T1000 (cell line): ENCODE measurements around the gene HBB.
"Not testable (repeated sequence)": the region's sequence is repeated elsewhere in the genome, so short reads cannot be mapped to it uniquely, and the experiment has no call there.

Experiments
- DNase-seq: peaks from one replicate; lab custom pipeline; 2025; ENCODE audit warnings: mixed read lengths; lab: John Stamatoyannopoulos, UW

HBB gene

DNA sequence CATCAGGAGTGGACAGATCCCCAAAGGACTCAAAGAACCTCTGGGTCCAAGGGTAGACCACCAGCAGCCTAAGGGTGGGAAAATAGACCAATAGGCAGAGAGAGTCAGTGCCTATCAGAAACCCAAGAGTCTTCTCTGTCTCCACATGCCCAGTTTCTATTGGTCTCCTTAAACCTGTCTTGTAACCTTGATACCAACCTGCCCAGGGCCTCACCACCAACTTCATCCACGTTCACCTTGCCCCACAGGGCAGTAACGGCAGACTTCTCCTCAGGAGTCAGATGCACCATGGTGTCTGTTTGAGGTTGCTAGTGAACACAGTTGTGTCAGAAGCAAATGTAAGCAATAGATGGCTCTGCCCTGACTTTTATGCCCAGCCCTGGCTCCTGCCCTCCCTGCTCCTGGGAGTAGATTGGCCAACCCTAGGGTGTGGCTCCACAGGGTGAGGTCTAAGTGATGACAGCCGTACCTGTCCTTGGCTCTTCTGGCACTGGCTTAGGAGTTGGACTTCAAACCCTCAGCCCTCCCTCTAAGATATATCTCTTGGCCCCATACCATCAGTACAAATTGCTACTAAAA lies at the start of gene HBB:
Gene HBB (minus strand): TSS at position 340 of the 579 bp plus-strand sequence. CDS start 50 bp downstream, at position 290.
- DNase-seq = no peak

DNA sequence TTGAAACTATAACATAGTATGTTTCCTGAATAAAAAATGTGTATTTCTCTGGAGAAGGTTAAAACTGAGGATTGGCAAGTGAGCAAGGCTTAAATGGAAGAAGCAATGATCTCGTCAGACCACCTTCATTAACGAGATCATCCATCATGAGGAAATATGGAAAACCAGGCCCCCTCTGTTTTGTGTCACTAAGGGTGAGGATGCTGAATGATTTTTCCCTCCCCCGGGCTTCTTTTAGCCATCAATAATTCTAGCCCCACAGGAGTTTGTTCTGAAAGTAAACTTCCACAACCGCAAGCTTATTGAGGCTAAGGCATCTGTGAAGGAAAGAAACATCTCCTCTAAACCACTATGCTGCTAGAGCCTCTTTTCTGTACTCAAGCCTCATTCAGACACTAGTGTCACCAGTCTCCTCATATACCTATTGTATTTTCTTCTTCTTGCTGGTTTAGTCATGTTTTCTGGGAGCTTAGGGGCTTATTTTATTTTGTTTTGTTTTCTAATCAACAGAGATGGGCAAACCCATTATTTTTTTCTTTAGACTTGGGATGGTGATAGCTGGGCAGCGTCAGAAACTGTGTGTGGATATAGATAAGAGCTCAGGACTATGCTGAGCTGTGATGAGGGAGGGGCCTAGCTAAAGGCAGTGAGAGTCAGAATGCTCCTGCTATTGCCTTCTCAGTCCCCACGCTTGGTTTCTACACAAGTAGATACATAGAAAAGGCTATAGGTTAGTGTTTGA lies 48.7 kb upstream of the HBB start:
- no peak for DNase-seq

DNA sequence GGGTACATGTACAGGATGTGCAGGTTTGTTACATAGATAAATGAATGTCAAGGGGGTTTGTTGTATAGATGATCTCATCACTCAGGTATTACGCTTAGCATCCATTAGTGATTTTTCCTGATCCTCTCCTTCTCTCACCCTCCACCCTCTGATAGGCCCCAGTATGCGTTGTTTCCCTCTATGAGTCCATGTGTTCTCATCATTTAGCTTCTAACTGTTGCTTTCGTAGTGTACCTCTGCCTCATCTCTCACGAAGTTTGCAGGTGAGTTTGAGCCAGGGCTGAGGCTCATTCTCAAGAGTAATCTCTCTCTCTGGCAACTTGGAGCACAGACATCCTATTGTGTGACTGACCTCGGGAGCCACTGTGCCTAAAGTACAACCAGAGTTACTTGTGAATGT lies 47.5 kb upstream of the HBB start:
- no peak for DNase-seq

DNA sequence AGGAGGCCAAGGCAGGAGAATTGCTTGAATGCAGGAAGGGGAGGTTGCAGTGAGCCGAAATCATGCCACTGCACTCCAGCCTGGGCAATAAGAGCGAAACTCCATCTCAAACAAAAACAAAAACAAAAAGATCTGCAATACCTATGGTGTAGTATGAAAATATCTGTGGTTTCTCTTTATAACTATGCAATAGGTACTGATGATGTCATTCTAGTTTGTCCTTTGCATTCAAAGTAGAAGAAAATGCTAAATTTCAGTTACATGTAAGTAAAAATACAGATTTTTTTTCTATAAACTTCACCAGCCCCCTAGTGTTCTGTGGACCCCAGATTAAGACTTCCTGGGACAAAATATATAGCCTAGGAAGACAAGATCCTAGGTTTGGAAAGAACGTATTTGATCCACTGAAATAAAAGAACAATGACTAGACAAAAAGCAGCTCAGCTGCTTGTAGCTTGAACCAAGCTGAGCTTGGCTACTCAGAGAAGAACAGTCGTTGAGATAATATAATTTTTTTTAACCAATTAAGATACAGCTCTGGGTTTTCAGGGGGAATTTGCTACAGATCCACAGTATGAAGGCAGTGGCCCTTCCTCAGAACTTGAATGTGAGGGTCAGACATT lies 45.6 kb upstream of the HBB start:
- DNase-seq = no peak

DNA sequence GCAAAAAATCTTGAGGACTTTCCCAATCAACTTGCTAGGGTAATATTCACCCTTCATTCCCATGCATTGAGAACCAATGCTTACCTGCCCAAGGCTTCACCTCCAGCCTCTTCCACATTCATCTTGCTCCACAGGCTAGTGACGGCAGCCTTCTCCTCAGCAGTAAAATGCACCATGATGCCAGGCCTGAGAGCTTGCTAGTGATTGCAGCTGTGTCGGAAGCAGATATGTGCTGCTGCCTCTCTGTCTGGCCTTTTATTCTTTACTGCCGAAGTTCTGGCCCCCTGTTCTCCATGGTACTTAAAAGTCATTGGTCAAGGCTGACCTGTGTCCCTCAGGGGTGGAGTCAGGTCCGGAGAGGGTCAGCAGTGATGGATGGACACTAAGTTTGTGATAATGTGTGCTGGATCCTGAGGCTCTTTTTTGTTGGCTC lies 42.9 kb upstream of the HBB start, which contains the start of gene HBE1:
Gene HBE1 (minus strand): TSS at position 231 of the 433 bp plus-strand sequence. CDS start 55 bp downstream, at position 176.
- DNase-seq = no peak

DNA sequence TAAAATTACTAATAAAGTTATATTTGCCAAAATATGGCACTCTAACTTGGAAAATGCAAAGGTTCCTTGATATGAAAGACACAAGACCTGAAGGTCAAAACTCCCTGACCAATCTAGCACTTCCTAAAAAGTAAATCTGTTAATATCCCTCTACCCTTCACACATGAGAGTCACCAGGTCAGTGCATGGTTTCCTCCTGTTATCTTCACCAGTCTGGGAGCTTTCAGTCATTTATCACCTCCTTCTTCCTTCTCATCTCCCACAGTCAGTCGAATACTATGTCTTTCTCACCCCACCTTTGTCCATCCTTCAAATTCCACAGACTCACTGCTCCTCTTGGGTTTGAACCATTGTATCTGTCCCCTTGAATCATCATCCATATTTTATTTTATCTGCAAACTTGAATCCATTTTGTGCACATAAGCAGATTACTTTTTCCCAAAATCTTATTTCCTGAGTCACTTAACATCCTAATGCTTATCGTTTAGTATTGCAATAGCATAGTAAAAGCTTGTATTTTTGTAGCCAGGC lies 40.2 kb upstream of the HBB start:
- no peak for DNase-seq

DNA sequence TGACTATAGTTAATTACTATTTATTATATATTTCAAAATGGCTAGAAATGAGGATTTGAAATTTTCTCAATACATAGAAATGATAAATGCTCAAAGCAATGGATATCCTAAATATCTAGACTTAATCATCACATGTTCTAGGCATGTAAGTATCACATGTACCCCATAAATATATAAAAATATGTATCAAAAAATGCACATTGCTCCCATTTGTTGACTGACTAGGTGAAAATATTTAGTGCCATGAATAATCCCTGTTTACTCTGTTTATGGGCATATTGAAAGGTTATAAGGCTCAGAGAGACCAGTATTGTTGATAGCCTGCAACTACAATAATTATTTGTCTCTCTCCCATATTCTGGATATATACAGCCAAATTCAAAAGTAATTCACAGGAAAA lies 39.7 kb upstream of the HBB start:
- DNase-seq = no peak

DNA sequence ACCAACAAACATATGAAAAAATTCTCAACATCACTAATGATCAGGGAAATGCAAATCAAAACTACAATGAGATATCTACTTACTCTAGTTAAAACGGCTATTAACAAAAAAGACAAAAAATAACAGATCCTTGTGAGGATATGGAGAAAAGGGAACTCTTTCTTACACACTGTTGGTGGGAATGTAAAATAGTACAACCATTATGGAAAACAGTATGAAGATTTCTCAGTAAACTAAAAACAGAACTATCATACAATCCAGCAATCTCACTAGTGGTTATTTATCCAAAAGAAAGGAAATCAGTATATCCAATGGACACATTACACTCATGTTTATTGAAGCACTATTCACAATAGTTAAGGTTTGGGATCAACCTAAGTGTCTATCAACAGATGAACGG lies 39.0 kb upstream of the HBB start:
- no peak for DNase-seq

DNA sequence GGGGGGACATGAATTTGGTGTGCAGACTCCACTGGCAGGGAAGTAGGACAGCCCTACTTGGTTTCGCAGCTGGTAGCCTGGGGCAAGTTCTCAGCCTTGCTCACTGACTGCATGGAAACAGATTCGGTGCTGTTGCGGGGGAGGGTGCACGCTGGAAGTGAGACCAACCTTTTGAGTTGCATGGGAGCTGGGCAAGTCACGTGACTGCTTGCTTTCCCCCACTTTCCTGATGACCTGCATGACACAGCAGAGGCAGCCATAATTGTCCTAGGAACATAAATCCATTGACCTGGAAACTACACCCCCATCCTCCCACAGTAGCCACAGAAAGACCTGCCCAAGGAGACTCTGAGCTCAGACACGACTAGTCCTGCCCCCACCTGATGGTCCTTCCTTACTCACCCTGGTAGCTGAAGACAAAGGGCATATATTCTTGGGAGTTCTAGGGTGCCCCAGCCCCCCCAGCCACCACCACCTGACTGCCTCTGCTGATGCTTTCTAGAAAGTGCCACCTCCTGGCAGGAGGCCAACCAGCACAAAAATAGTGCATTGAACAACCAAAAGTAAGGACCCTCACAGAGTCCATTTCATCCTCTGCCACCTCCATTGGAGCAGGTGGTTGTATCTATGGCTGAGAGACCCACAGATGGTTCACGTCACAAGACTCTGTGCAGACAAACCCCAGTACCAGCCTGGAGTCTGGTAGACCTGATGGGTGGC lies 31.8 kb upstream of the HBB start:
- no peak for DNase-seq

DNA sequence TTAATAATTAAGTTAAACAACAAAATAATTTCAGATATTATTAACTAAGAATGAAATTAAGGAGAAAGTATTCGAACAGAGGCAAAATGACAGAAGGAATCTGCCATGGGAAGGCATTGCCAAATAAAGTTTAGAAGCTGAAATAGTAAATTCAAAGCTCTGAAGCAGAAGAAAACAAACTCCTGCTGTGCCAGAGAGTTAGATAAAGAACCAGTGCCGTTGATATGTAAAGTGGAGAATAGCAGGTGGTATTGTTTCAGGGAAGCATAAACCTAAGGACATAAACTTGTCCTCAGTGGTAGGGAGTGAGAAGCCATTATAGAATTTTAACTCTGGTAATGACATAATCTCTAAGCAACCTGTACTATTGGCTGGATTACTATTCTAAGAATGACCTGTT lies 30.4 kb upstream of the HBB start:
- DNase-seq = no peak

DNA sequence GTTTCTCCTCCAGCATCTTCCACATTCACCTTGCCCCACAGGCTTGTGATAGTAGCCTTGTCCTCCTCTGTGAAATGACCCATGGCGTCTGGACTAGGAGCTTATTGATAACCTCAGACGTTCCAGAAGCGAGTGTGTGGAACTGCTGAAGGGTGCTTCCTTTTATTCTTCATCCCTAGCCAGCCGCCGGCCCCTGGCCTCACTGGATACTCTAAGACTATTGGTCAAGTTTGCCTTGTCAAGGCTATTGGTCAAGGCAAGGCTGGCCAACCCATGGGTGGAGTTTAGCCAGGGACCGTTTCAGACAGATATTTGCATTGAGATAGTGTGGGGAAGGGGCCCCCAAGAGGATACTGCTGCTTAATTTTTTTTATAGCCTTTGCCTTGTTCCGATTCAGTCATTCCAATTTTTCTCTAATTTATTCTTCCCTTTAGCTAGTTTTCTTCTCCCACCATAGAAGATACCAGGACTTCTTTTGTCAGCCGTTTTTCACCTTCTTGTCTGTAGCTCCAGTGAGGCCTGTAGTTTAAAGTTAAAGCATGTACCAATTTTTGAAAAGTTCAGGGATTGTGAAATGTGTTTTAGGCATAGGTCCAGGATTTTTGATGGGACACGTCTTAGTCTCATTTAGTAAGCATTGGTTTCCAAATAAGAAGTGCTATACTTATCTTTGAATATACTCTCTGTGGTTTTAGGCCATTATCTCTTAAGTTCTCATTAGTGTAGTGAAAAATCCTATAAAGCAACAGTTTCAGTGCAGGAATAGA lies 28.0 kb upstream of the HBB start, which contains the start of gene HBG2:
Gene HBG2 (minus strand): TSS at position 136 of the 768 bp plus-strand sequence. CDS start 53 bp downstream, at position 83.
- DNase-seq = not testable (repeated sequence)

DNA sequence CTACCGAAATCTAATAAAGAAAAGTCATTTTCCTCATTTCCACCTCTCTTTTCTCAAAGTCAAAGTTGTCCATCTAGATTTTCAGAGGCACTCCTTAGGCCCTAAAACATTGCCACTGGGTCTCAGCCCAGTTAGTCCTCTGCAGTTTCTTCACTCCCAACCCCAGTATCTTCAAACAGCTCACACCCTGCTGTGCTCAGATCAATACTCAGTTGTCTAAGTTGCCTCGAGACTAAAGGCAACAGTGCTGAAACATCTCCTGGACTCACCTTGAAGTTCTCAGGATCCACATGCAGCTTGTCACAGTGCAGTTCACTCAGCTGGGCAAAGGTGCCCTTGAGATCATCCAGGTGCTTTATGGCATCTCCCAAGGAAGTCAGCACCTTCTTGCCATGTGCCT lies 27.2 kb upstream of the HBB start:
- not testable (repeated sequence) for DNase-seq

DNA sequence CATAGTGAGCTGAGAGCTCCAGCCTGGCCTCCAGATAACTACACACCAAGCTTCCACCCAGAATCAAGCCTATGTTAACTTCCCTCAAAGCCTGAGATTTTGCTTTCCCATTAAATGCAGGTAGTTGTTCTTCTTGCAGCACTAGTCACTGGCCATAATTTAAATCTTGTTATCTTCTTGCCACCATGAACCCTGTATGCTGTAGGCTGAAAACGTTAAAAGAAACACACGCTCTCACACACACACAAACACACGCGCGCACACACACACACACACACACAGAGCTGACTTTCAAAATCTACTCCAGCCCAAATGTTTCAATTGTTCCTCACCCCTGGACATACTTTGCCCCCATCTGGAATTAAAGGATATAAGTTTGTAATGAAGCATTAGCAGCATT lies 26.6 kb upstream of the HBB start:
- DNase-seq = not testable (repeated sequence)

DNA sequence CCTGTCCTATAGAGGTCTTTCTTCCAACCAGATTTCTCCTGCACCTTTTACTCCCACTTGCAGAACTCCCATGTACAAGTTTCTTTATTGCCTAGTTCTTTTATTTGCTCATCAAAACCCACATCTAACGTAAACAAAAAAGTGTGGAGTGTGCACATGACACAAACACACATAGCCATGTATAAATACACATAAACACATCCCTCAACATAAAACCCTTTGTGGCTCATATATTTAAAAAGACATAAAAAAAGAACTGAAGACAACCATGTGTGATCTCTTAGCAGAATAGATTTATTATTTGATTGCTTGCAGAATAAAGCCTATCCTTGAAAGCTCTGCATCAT lies 26.0 kb upstream of the HBB start:
- DNase-seq = no peak

DNA sequence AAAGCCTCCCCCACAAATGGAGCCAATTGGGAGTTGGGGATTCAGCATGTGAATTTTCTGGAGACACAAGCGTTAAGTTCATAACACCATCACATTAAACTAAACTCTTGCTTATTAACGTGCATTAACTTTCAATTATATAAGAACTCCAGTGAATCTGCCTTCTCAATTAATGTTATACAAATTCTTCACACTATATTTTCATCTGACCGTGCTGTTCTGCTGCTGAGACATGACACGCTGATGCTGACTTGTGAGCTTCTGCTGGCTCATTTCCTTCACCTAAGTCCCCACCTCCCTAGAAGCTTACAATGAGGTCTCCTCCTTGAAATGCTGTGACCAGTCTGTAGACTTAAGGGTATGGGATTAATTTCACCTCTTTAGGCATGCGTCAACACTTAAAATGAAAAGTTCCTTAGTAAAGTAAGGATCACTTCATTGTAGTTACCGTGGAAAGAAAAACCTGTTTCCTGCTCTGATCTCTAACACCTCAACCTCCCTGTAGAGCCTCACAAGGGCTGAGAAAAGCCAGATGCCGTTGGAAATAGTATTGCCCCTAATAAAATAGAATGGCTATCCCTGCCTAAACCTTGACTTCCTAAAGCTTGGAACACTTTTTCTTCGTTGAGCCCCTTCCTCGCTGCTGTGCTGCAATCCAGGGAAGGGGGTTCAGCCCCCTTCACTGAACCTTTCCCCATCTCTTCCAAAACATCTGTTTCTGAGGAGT lies 25.5 kb upstream of the HBB start:
- no peak for DNase-seq

DNA sequence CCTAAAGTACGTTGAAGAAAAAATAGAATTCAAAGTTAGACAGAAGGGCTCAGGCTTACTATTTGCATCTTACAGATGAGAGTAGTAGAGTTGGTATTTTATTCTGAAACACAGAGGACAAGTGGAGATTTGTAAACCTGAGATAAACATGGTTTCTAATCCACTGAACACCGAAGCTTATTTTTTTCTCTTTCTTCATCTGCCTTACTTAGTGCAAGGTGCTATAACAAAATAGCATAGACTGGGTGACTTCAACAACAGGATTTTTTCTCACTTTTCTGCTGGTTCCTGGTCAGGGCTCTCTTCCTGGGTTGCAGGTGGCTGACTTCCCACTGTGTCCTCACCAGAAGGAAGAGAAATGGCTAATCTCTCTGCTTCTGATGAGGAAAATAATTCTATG lies 24.9 kb upstream of the HBB start:
- no peak for DNase-seq

DNA sequence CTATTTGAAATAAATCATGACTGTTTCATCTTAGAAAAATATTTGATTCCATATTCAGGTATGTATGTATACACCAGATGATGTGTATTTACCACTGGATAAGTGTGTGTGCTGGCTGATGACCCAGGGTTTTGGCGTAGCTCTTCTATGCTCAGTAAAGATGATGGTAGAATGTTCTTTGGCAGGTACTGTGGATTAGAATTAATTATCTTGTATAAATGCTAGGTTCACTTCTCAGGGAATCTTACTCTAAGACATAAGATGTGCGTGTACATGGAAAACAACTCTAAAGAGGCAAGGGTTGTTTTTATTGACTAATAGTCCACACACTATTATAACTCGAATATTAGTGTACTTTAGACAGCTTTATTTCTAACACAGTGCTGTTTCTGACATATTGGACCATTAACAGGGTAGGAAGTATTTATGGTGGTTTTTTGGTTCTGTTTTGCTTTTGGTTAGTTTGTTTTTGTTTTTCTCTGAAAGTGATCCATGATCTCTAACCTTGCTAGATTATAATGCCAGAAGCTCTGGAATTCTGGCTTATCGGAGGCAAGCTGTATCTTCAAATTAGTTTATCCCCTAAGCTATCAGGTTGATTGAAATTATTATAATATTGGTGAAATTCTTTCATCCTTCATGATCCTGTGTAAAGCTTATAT lies 23.8 kb upstream of the HBB start:
- no peak for DNase-seq

DNA sequence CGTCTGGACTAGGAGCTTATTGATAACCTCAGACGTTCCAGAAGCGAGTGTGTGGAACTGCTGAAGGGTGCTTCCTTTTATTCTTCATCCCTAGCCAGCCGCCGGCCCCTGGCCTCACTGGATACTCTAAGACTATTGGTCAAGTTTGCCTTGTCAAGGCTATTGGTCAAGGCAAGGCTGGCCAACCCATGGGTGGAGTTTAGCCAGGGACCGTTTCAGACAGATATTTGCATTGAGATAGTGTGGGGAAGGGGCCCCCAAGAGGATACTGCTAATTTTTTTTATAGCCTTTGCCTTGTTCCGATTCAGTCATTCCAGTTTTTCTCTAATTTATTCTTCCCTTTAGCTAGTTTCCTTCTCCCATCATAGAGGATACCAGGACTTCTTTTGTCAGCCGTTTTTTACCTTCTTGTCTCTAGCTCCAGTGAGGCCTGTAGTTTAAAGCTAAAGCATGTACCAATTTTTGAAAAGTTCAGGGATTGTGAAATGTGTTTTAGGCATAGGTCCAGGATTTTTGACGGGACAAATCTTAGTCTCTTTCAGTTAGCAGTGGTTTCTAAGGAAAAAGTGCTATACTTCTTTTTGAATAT lies 23.0 kb upstream of the HBB start, which contains the start of gene HBG1:
Gene HBG1 (minus strand): TSS at position 51 of the 590 bp plus-strand sequence. CDS start 53 bp downstream, outside the sequence.
- not testable (repeated sequence) for DNase-seq

DNA sequence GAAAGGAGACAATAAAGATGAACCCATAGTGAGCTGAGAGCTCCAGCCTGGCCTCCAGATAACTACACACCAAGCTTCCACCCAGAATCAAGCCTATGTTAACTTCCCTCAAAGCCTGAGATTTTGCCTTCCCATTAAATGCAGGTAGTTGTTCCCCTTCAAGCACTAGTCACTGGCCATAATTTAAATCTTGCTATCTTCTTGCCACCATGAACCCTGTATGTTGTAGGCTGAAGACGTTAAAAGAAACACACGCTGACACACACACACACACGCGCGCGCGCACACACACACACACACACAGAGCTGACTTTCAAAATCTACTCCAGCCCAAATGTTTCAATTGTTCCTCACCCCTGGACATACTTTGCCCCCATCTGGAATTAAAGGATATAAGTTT lies 21.6 kb upstream of the HBB start:
- DNase-seq = not testable (repeated sequence)
